Choroid plexus epithelial cell (primary cell): Measurements from ENCODE around the gene CHST12.

Source experiments
- DNase-seq: peaks from one replicate; pipeline ENCODE4 v3.0.0-alpha.2; 2010; ENCODE audit warnings: low read depth
- H3K4me3 ChIP-seq: 2 replicates; pipeline ENCODE4 v1.5.1; 2011; ENCODE audit warnings: low read depth, mild to moderate bottlenecking, control low read depth, low read length, moderate library complexity
- CTCF ChIP-seq: conservative IDR thresholded peaks from 2 replicates; pipeline ENCODE4 v1.5.1; 2011; ENCODE audit warnings: low read depth, mild to moderate bottlenecking, control low read depth, inconsistent platforms, low read length, moderate library complexity

CHST12 gene

DNA sequence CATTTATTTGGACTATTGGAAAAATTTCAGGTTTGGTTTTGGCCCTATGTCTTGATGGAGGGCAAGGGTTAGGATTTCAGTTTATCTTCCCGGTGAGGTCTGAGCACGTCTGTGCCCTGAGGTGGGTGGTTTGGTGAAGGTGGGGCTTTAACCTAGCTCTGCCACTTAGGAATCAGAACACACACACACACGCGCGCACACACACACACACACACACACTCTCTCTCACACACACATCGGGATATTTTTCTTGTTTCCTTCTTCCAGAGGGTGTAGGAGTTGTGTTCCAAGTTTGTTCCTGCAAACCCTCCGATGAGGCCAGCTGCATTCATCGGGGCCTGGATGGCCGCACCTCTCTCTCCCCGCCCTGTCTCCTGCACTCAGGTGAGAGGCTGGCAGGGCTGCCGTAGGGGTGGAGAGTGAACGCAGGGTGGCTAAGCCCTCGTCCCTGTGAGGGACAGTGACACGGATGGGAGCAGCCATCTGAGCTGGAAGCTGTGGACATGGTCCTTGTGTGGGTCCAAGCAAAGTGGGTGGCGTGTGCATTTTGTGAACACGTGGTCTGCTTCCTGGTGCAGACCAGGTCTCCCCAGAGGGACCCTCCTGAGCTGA lies 34.2 kb downstream of the CHST12 start:
- H3K4me3 ChIP-seq: no peak overlapping the region
- no peak for TF ChIP-seq CTCF
- no peak for DNase-seq

GRCh38 chr7:2438186-2438585 lies 34.8 kb downstream of the CHST12 start:
- TF ChIP-seq CTCF: no peak
- no peak for DNase-seq
- no peak overlapping the region for H3K4me3 ChIP-seq

- H3K4me3 ChIP-seq: no peak overlapping the region
- no peak for TF ChIP-seq CTCF
- DNase-seq: no peak
Observed at GRCh38 chr7:2438775-2439174, 35.4 kb downstream of the CHST12 start.

GRCh38 chr7:2440608-2441245 lies 37.3 kb downstream of the CHST12 start:
- TF ChIP-seq CTCF: no peak
- no peak overlapping the region for H3K4me3 ChIP-seq
- DNase-seq: peak; percentile 30

DNA sequence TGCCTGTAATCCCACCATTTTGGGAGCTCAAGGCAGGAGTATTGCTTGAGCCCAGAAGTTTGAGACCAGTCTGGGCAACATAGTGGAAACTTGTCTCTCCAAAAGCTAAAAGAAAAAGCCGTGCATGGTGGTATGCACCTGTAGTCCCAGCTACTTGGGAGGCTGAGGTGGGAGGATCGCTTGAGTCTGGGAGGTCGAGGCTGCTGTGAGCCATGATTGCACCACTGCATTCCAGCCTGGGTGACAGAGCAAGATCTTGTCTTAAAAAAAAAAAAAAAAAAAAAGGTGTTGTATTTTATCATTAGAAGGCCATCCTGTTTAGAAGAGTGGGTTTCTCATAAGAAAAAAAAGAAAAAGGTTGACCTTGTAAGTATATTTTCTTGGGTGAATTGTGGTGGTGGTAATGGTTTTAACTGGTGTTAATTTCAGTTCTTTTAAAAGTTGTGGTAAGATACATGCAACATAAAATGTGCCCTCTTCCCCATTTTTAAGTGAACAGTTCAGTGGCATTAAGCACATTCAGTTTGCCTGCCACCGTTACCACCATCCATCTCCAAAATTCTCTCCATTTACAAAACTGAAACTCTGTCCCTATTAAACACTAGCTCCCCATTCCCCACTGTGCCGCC lies 38.1 kb downstream of the CHST12 start:
- DNase-seq: no peak
- no peak for TF ChIP-seq CTCF

DNA sequence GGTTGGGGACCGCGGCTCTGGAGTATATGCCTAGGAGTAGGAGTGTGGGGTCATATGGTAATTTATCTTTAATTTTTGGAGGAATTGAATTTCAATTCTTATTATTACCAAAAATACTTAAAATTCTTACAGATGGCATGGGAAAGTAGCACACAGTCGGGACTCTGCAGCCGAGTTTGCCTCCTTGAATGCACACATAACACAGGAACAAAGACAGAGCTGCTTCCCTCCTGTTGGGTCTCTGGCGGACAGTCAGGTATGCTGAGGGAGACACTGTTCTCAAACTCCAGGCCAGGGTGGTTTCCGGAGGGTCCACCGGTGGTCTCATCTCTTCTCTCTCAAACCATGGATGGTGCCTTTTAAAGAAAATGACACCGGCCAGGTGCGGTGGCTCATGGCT lies 40.1 kb downstream of the CHST12 start:
- TF ChIP-seq CTCF: no peak
- no peak overlapping the region for H3K4me3 ChIP-seq
- DNase-seq: no peak

More for the DNA sequence above, 38.1 kb downstream of the CHST12 start:
- H3K4me3 ChIP-seq: no peak overlapping the region
